Measurements from ENCODE around the gene ZNF230.

The ZNF230 gene

DNA sequence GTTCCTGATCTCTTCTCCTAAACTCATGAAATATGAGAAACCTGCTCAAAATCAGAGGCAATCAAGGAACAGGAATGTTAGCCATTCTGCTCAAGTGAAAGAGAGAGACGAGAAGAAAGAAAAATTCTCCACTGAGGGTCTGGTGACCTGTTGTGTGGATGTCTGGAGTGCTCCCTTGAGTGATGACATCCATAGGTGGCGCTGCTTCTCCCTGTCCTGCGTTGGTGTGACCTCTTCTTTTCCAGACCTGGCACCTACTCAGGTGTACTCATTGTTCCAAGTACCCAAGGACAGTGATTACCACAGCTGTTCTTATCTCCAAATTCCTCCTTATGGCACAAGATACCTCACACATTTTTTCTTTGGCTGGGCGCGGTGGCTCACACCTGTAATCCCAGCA, 53.1 kb downstream of the ZNF230 start:
- Mint-ChIP-seq H3K27me3 (peaks cover 20% of the 10 kb centered on the region in 2 donors), H3K27ac (no peak overlapping the region), H3K4me1 (ENCODE audit: low read depth in 2 of 2) (peaks cover 6 to 12% of the 10 kb centered on the region in 2 donors), H3K4me3 (no peak overlapping the region), H3K9me3 (peaks cover 7 to 9% of the 10 kb centered on the region in 2 donors), H3K36me3 (ENCODE audit: insufficient read depth) (peaks cover 5% of the 10 kb centered on the region)
- DNase-seq (no peak), ATAC-seq (replicated peaks) (no peak)

DNA sequence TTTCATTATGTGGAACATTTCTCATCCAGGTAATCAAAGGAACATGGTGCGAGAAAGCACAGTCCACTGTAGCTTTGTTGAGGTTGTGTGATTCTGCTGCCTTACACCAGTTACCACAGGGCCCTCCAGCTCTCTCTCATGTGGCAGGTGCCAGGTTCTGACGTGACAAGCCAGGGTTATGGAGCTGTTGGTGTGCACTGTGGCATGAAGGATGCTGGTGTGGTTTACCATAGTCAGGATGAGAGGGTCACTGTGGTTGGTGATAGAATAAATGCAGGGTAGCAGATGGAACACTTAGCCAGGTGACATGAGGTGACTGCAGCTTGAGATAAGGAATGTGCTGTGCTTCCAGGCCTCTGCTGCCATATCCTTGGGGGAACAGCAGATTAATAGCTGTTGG, 56.5 kb downstream of the ZNF230 start:
- ATAC-seq (replicated peaks) (no peak), DNase-seq (no peak)
- no peaks in the 10 kb centered on the region for H3K4me1 Mint-ChIP-seq (ENCODE audit: low read depth in 2 of 2)
- H3K36me3 Mint-ChIP-seq (ENCODE audit: insufficient read depth): peaks cover 8% of the 10 kb centered on the region
- peaks cover 0 to 9% of the 10 kb centered on the region in 2 donors for H3K9me3 Mint-ChIP-seq
- H3K27ac Mint-ChIP-seq: no peak overlapping the region
- H3K4me3 Mint-ChIP-seq: no peak overlapping the region
- peaks cover 0 to 4% of the 10 kb centered on the region in 2 donors for H3K27me3 Mint-ChIP-seq

DNA sequence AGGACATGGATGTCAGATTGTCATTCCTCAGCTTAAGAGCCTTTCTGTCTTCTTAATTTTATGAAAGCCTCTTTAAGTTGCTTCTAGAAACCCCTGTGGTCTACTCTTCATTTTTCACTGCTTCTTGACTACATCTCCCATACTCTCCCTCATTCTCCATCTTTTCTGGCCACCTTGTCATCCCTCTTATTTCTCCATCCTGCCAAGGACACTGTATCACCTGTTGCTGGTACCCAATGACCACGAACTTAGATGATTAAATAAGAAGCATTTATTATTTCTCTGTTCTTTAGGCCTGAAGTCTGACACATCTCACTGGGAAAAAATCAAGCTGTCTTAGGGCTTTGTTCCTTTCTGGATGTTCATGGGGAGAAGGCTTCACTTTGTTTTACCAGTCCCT, 58.3 kb downstream of the ZNF230 start:
- Mint-ChIP-seq H3K27me3 (peaks cover 0 to under 1% of the 10 kb centered on the region in 2 donors), H3K4me3 (no peak overlapping the region), H3K4me1 (ENCODE audit: low read depth in 2 of 2) (no peaks in the 10 kb centered on the region), H3K27ac (no peak overlapping the region), H3K36me3 (ENCODE audit: insufficient read depth) (peaks cover 8% of the 10 kb centered on the region), H3K9me3 (peaks cover 0 to 11% of the 10 kb centered on the region in 2 donors)
- no peak for DNase-seq
- no peak for ATAC-seq (replicated peaks)
